ENCODE data around the gene FAM168A.

The FAM168A gene

GRCh38 chr11:73554671-73555320 lies 43.1 kb downstream of the FAM168A start:
- DNase-seq, result peak; percentile 18

GRCh38 chr11:73553266-73553665 lies 44.6 kb downstream of the FAM168A start:
- DNase-seq, result no peak

- no peak for DNase-seq
These were observed 46.2 kb downstream of the FAM168A start for GRCh38 chr11:73551677-73552076.

- DNase-seq, result no peak
These were observed 48.5 kb downstream of the FAM168A start for GRCh38 chr11:73549376-73549775.

GRCh38 chr11:73547706-73548595 lies 50.0 kb downstream of the FAM168A start:
- no peak for DNase-seq

- no peak for DNase-seq
These were observed 55.7 kb downstream of the FAM168A start for GRCh38 chr11:73542175-73542574.

- DNase-seq, result no peak
These were observed 58.3 kb downstream of the FAM168A start for GRCh38 chr11:73539506-73540084.

- no peak for DNase-seq
These were observed 59.5 kb downstream of the FAM168A start for GRCh38 chr11:73538381-73538872.

- no peak for DNase-seq
These were observed 59.9 kb downstream of the FAM168A start for GRCh38 chr11:73537969-73538368.

- no peak for DNase-seq
These were observed 61.0 kb downstream of the FAM168A start for GRCh38 chr11:73536961-73537360.

GRCh38 chr11:73532310-73532709 lies 65.6 kb downstream of the FAM168A start:
- DNase-seq, result no peak

GRCh38 chr11:73531386-73531785 lies 66.5 kb downstream of the FAM168A start:
- DNase-seq, result no peak

- no peak for DNase-seq
These were observed 67.8 kb downstream of the FAM168A start for GRCh38 chr11:73530109-73530508.

GRCh38 chr11:73529204-73529530 lies 68.7 kb downstream of the FAM168A start:
- no peak for DNase-seq

GRCh38 chr11:73528483-73529203 lies 69.3 kb downstream of the FAM168A start:
- DNase-seq, result no peak

- DNase-seq, result no peak
These were observed 69.9 kb downstream of the FAM168A start for GRCh38 chr11:73528013-73528412.

- no peak for DNase-seq
These were observed 72.3 kb downstream of the FAM168A start for GRCh38 chr11:73525611-73526010.

GRCh38 chr11:73524774-73525173 lies 73.1 kb downstream of the FAM168A start:
- no peak for DNase-seq

GRCh38 chr11:73521621-73522020 lies 76.3 kb downstream of the FAM168A start:
- DNase-seq, result no peak

- no peak for DNase-seq
These were observed 77.4 kb downstream of the FAM168A start for GRCh38 chr11:73520353-73521061.

GRCh38 chr11:73519266-73519665 lies 78.6 kb downstream of the FAM168A start:
- no peak for DNase-seq

GRCh38 chr11:73518195-73518594 lies 79.7 kb downstream of the FAM168A start:
- no peak for DNase-seq

- no peak for DNase-seq
These were observed 81.8 kb downstream of the FAM168A start for GRCh38 chr11:73516080-73516479.
